ENCODE results near the gene ADGRB3. TPM values are rescaled to one million over a fixed set of nuclear protein-coding genes. Genes with fewer than 3 reads are reported as not detected.
A peak's percentile ranks its signal among the peaks of the same experiment; 100 is the strongest.

ADGRB3 gene
- 9.0 and 12.6 TPM in 2 replicates for polyA plus RNA-seq (2014; cell fraction: cytosol; rRNA removed)
- polyA plus RNA-seq (2014; cell fraction: nucleus; rRNA removed), result 11.2 and 12.7 TPM in 2 replicates

GRCh38 chr6:68634726-68635411, at the start of gene ADGRB3:
ADGRB3 (plus strand) TSS chr6:68635282; CDS start chr6:68638676, 3,394 bp downstream.
- peak; percentile 95 for DNase-seq (ENCODE audit: low spot score)

- DNase-seq (ENCODE audit: low spot score), result no peak
These were observed 41.5 kb upstream of the ADGRB3 start for GRCh38 chr6:68593558-68593957.

GRCh38 chr6:68597642-68598041, 37.4 kb upstream of the ADGRB3 start:
- no peak for DNase-seq (ENCODE audit: low spot score)

- DNase-seq (ENCODE audit: low spot score), result no peak
These were observed 19.1 kb upstream of the ADGRB3 start for GRCh38 chr6:68615938-68616337.

GRCh38 chr6:68625998-68626397, 9.1 kb upstream of the ADGRB3 start:
- no peak for DNase-seq (ENCODE audit: low spot score)

- no peak for DNase-seq (ENCODE audit: low spot score)
These were observed 6.9 kb upstream of the ADGRB3 start for GRCh38 chr6:68628161-68628560.

- no peak for DNase-seq (ENCODE audit: low spot score)
These were observed 2.3 kb upstream of the ADGRB3 start for GRCh38 chr6:68632734-68633133.

GRCh38 chr6:68633281-68633971, 1.7 kb upstream of the ADGRB3 start:
- DNase-seq (ENCODE audit: low spot score), result no peak

- peak; percentile 28 for DNase-seq (ENCODE audit: low spot score)
These were observed 933 bp upstream of the ADGRB3 start for GRCh38 chr6:68633972-68634725.

- no peak for DNase-seq (ENCODE audit: low spot score)
These were observed 277 bp downstream of the ADGRB3 start for GRCh38 chr6:68635412-68635705.

GRCh38 chr6:68635706-68636513, 828 bp downstream of the ADGRB3 start:
- peak; percentile 43 for DNase-seq (ENCODE audit: low spot score)

- no peak for DNase-seq (ENCODE audit: low spot score)
These were observed 1.6 kb downstream of the ADGRB3 start for GRCh38 chr6:68636666-68637065.

- DNase-seq (ENCODE audit: low spot score), result no peak
These were observed 2.0 kb downstream of the ADGRB3 start for GRCh38 chr6:68637071-68637470.

- no peak for DNase-seq (ENCODE audit: low spot score)
These were observed 2.7 kb downstream of the ADGRB3 start for GRCh38 chr6:68637782-68638181.

- DNase-seq (ENCODE audit: low spot score), result peak; percentile 43
These were observed 3.3 kb downstream of the ADGRB3 start for GRCh38 chr6:68638230-68638900.

- DNase-seq (ENCODE audit: low spot score), result no peak
These were observed 4.1 kb downstream of the ADGRB3 start for GRCh38 chr6:68639211-68639610.

- DNase-seq (ENCODE audit: low spot score), result no peak
These were observed 4.9 kb downstream of the ADGRB3 start for GRCh38 chr6:68639826-68640490.

GRCh38 chr6:68640491-68640835, 5.4 kb downstream of the ADGRB3 start:
- DNase-seq (ENCODE audit: low spot score), result no peak

GRCh38 chr6:68641172-68641571, 6.1 kb downstream of the ADGRB3 start:
- DNase-seq (ENCODE audit: low spot score), result no peak

GRCh38 chr6:68642081-68642480, 7.0 kb downstream of the ADGRB3 start:
- no peak for DNase-seq (ENCODE audit: low spot score)

GRCh38 chr6:68642977-68643376, 7.9 kb downstream of the ADGRB3 start:
- no peak for DNase-seq (ENCODE audit: low spot score)

All from SK-N-DZ (cell line).